Measurements from ENCODE around the gene APOA4.

DNA sequence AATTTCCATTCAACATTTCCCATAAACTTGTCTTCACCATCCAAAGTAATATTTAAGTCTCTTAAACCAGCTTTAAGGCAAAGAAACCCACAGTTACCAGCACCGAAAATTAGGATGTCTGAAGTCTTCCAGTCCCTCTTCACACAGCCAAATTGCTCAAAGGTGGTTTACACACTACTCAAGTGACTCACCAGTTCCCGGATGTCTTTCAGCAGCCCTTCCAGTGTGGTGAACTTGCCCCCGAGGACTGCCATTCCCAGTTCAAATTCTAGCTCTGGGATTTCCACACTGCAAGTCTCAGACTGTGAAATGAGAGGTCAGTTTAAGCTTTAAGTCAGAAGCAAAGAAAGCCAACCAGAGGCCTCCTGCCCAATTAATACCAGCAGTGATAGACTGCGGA lies 40.4 kb downstream of the APOA4 start:
- TF ChIP-seq, protein P1, sequence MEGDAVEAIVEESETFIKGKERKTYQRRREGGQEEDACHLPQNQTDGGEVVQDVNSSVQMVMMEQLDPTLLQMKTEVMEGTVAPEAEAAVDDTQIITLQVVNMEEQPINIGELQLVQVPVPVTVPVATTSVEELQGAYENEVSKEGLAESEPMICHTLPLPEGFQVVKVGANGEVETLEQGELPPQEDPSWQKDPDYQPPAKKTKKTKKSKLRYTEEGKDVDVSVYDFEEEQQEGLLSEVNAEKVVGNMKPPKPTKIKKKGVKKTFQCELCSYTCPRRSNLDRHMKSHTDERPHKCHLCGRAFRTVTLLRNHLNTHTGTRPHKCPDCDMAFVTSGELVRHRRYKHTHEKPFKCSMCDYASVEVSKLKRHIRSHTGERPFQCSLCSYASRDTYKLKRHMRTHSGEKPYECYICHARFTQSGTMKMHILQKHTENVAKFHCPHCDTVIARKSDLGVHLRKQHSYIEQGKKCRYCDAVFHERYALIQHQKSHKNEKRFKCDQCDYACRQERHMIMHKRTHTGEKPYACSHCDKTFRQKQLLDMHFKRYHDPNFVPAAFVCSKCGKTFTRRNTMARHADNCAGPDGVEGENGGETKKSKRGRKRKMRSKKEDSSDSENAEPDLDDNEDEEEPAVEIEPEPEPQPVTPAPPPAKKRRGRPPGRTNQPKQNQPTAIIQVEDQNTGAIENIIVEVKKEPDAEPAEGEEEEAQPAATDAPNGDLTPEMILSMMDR (IDR thresholded peaks at IDR 0.05): no peak
- TF ChIP-seq POLR2A (IDR thresholded peaks at IDR 0.05; ENCODE audit: low read depth): no peak
- no peak for TF ChIP-seq EP300 (IDR thresholded peaks at IDR 0.05)
- no peak for TF ChIP-seq POLR2AphosphoS5 (IDR thresholded peaks at IDR 0.05)
